H1 (cell line): ENCODE data around the gene PAXIP1. TPM values are rescaled to one million over a fixed set of nuclear protein-coding genes. Genes with fewer than 3 reads are reported as not detected.

ENCODE experiments used
- CTCF ChIA-PET: fragments of 300-600 bp; sonication (Branson Sonifier 250); formaldehyde crosslinking; loops from one replicate; lab custom pipeline; 2021; ENCODE audit not compliant: partially characterized antibody; lab: Charles Lee
- POLR2A ChIA-PET: fragments of 300-600 bp; sonication (Branson Sonifier 250); formaldehyde crosslinking; loops from one replicate; lab custom pipeline; 2021; ENCODE audit warnings: inconsistent platforms; ENCODE audit not compliant: partially characterized antibody; lab: Charles Lee
- DNase-seq, 2 experiments: peaks; one replicate each; pipeline versions ENCODE4 v3.0.0 to v3.0.0-alpha.2; 2010 to 2022; ENCODE audit warnings: low spot score in 2 of 2, low read depth in 1 of 2, mixed read lengths in 1 of 2
- FAIRE-seq: peaks from 2 replicates; lab custom pipeline; 2011; peaks lifted over from hg19 to GRCh38; lab: Jason Lieb, UNC
- H2AFZ ChIP-seq: 2 replicates; pipeline ENCODE4 v1.8.1; 2012; ENCODE audit warnings: low read length, inconsistent platforms
- H2AK5ac ChIP-seq: 2 replicates; pipeline ENCODE4 v1.6.1; 2013; ENCODE audit warnings: low read depth, low read length
- H2BK120ac ChIP-seq: replicated peaks from 2 replicates; pipeline ENCODE3; 2013; ENCODE audit warnings: low read depth, low read length, inconsistent platforms
- H2BK12ac ChIP-seq: 2 replicates; pipeline ENCODE4 v1.6.1; 2013; ENCODE audit warnings: low read depth, low read length
- H2BK15ac ChIP-seq: 2 replicates; pipeline ENCODE4 v1.6.1; 2013; ENCODE audit warnings: low read length
- H2BK20ac ChIP-seq: 2 replicates; pipeline ENCODE4 v1.6.1; 2013; ENCODE audit warnings: low read length
- H2BK5ac ChIP-seq: 2 replicates; pipeline ENCODE4 v1.6.1; 2013; ENCODE audit warnings: low read depth, low read length
- H3K14ac ChIP-seq: 2 replicates; pipeline ENCODE4 v1.6.1; 2013; ENCODE audit warnings: inconsistent platforms; ENCODE audit not compliant: insufficient read length
- H3K18ac ChIP-seq: 2 replicates; pipeline ENCODE4 v1.6.1; 2013; ENCODE audit warnings: low read length; ENCODE audit errors: extremely low read depth
- H3K23ac ChIP-seq: 2 replicates; pipeline ENCODE4 v1.6.1; 2013; ENCODE audit warnings: inconsistent platforms; ENCODE audit not compliant: insufficient read length
- H3K23me2 ChIP-seq: 2 replicates; pipeline ENCODE4 v1.6.1; 2013; ENCODE audit warnings: low read depth, low read length
- H3K27ac ChIP-seq: 2 replicates; pipeline ENCODE4 v1.6.1; 2011; ENCODE audit warnings: low read depth, low read length, inconsistent platforms
- H3K27me3 ChIP-seq, 4 experiments: replicated peaks in 1 of 4; 1 replicate in 1 of 4; 2 replicates in 3 of 4; pipeline versions ENCODE4 v1.6.1 to v1.8.1; 2011 to 2013; ENCODE audit warnings: low read length in 3 of 4, mild to moderate bottlenecking in 3 of 4, inconsistent platforms in 2 of 4, mixed read lengths in 2 of 4, moderate library complexity in 1 of 4; ENCODE audit not compliant: control insufficient read depth in 3 of 4, insufficient read depth in 3 of 4; ENCODE audit errors: extremely low read depth in 1 of 4
- H3K36me3 ChIP-seq, 4 experiments: 2 replicates each; pipeline versions ENCODE4 v1.6.1 to v1.8.1; 2011 to 2013; ENCODE audit warnings: mild to moderate bottlenecking in 4 of 4, low read length in 3 of 4, moderate library complexity in 2 of 4, control low read depth in 1 of 4, inconsistent platforms in 1 of 4; ENCODE audit not compliant: insufficient read depth in 4 of 4, control insufficient read depth in 2 of 4
- H3K4ac ChIP-seq: replicated peaks from 2 replicates; pipeline ENCODE3; 2013; ENCODE audit warnings: low read length, low read depth, mixed read lengths, inconsistent platforms; ENCODE audit not compliant: insufficient read length
- H3K4me1 ChIP-seq, 4 experiments: replicated peaks in 1 of 4; 1 replicate in 1 of 4; 2 replicates in 3 of 4; pipeline versions ENCODE4 v1.6.1 to v1.8.1; 2011 to 2013; ENCODE audit warnings: low read length in 3 of 4, inconsistent platforms in 2 of 4, mixed read lengths in 1 of 4; ENCODE audit not compliant: insufficient read depth in 4 of 4, control insufficient read depth in 3 of 4
- H3K4me2 ChIP-seq, 2 experiments: 2 replicates each; pipeline versions ENCODE4 v1.6.1 to v1.8.1; 2011 to 2013; ENCODE audit warnings: low read depth in 2 of 2, low read length in 2 of 2, control low read depth in 1 of 2, inconsistent platforms in 1 of 2, mild to moderate bottlenecking in 1 of 2; ENCODE audit not compliant: insufficient read depth in 1 of 2
- H3K4me3 ChIP-seq, 4 experiments: fragments of 200-600, 300-600 bp in 1 of 4; sonication (generic), shearing (Covaris generic), sonication (Bioruptor Twin) in 1 of 4; 2 replicates each; pipeline versions ENCODE4 v1.5.1 to v1.8.1; 2011 to 2016; ENCODE audit warnings: low read length in 4 of 4, low read depth in 3 of 4, control low read depth in 2 of 4, inconsistent platforms in 2 of 4, mild to moderate bottlenecking in 2 of 4, mixed read lengths in 1 of 4, moderate library complexity in 1 of 4; ENCODE audit not compliant: insufficient read depth in 2 of 4; ENCODE audit errors: extremely low read depth in 1 of 4
- H3K56ac ChIP-seq: replicated peaks from 2 replicates; pipeline ENCODE3; 2013; ENCODE audit warnings: low read depth, mild to moderate bottlenecking, mixed read lengths, low read length, inconsistent platforms; ENCODE audit not compliant: insufficient read length
- H3K79me1 ChIP-seq: 2 replicates; pipeline ENCODE4 v1.6.1; 2013; ENCODE audit warnings: low read depth, low read length, control low read depth
- H3K79me2 ChIP-seq, 2 experiments: 2 replicates each; pipeline versions ENCODE4 v1.6.1 to v1.8.1; 2012 to 2013; ENCODE audit warnings: low read length in 2 of 2, mild to moderate bottlenecking in 2 of 2, inconsistent platforms in 1 of 2; ENCODE audit not compliant: insufficient read depth in 2 of 2, control insufficient read depth in 1 of 2
- H3K9ac ChIP-seq, 4 experiments: replicated peaks in 1 of 4; 1 replicate in 1 of 4; 2 replicates in 3 of 4; pipeline versions ENCODE4 v1.6.1 to v1.8.1; 2011 to 2013; ENCODE audit warnings: low read depth in 3 of 4, low read length in 3 of 4, control low read depth in 2 of 4, mild to moderate bottlenecking in 2 of 4, moderate library complexity in 2 of 4, inconsistent platforms in 1 of 4; ENCODE audit errors: extremely low read depth in 1 of 4
- H3K9me3 ChIP-seq, 2 experiments: 2 replicates each; pipeline versions ENCODE4 v1.6.1 to v1.8.1; 2012 to 2013; ENCODE audit warnings: mild to moderate bottlenecking in 2 of 2, moderate library complexity in 2 of 2, control low read depth in 1 of 2, inconsistent platforms in 1 of 2, low read depth in 1 of 2, low read length in 1 of 2, mixed read lengths in 1 of 2; ENCODE audit not compliant: insufficient read depth in 2 of 2
- H4K20me1 ChIP-seq, 2 experiments: replicated peaks in 1 of 2; 2 replicates each; pipeline versions ENCODE3 to v1.8.1; 2011 to 2013; ENCODE audit warnings: inconsistent platforms in 2 of 2, low read length in 2 of 2, mild to moderate bottlenecking in 1 of 2; ENCODE audit not compliant: insufficient read depth in 2 of 2, control insufficient read depth in 1 of 2
- H4K5ac ChIP-seq: 2 replicates; pipeline ENCODE4 v1.6.1; 2013; ENCODE audit warnings: low read length, low read depth, mixed read lengths, inconsistent platforms; ENCODE audit not compliant: insufficient read length
- H4K8ac ChIP-seq: 2 replicates; pipeline ENCODE4 v1.8.0; 2013; ENCODE audit warnings: mild to moderate bottlenecking, moderate library complexity, low read length, inconsistent platforms; ENCODE audit not compliant: insufficient read depth; ENCODE audit errors: extremely low read depth
- H4K91ac ChIP-seq: replicated peaks from 2 replicates; pipeline ENCODE3; 2013; ENCODE audit warnings: low read length, mixed read lengths, inconsistent platforms; ENCODE audit not compliant: insufficient read length
- BACH1 ChIP-seq: IDR thresholded peaks from 2 replicates; pipeline ENCODE4 v1.6.1; 2012; ENCODE audit warnings: low read length, improper control_type of control experiment
- CHD2 ChIP-seq: IDR thresholded peaks from 2 replicates; pipeline ENCODE4 v1.6.1; 2012; ENCODE audit warnings: low read length, improper control_type of control experiment
- CREB1 ChIP-seq: IDR thresholded peaks from 2 replicates; pipeline ENCODE4 v1.6.1; 2012; ENCODE audit warnings: inconsistent platforms
- EP300 ChIP-seq, 2 experiments: IDR thresholded peaks; 1 replicate in 1 of 2; 2 replicates in 1 of 2; pipeline ENCODE4 v1.6.1; 2011 to 2012; ENCODE audit warnings: low read depth in 2 of 2, low read length in 2 of 2, mild to moderate bottlenecking in 2 of 2, borderline replicate concordance in 1 of 2, inconsistent platforms in 1 of 2, moderate library complexity in 1 of 2
- EZH2 ChIP-seq: fragments of 200-600 bp; sonication (generic); IDR thresholded peaks from 2 replicates; pipeline ENCODE4 v1.7.1; 2012; ENCODE audit warnings: low read depth, mild to moderate bottlenecking, moderate library complexity, low read length, inconsistent platforms; ENCODE audit not compliant: severe bottlenecking
- GTF2F1 ChIP-seq: IDR thresholded peaks from 2 replicates; pipeline ENCODE4 v1.6.1; 2012; ENCODE audit warnings: low read depth, low read length, improper control_type of control experiment, borderline replicate concordance
- JUND ChIP-seq: IDR thresholded peaks from 2 replicates; pipeline ENCODE4 v1.6.1; 2011; ENCODE audit warnings: mild to moderate bottlenecking, improper control_type of control experiment, low read length
- MAFK ChIP-seq: IDR thresholded peaks from 2 replicates; pipeline ENCODE4 v1.6.1; 2012; ENCODE audit warnings: low read depth, mild to moderate bottlenecking, improper control_type of control experiment, low read length
- POLR2A ChIP-seq, 2 experiments: IDR thresholded peaks; 1 replicate in 1 of 2; 2 replicates in 1 of 2; pipeline ENCODE4 v1.6.1; 2011; ENCODE audit warnings: low read depth in 2 of 2, low read length in 2 of 2, mild to moderate bottlenecking in 2 of 2; ENCODE audit errors: control extremely low read depth in 1 of 2
- SP4 ChIP-seq: IDR thresholded peaks from 2 replicates; pipeline ENCODE4 v1.6.1; 2012; ENCODE audit warnings: low read length, inconsistent platforms
- USF2 ChIP-seq: IDR thresholded peaks from 2 replicates; pipeline ENCODE4 v1.6.1; 2011; ENCODE audit warnings: low read length, improper control_type of control experiment
- WGBS, 2 experiments: shearing (Covaris generic) in 1 of 2; methylation state at CpG; one replicate each; pipeline versions ENCODE4 v1.1.6 to v1.1.7; 2013 to 2015; ENCODE audit warnings: low lambda C conversion rate in 2 of 2, mixed read lengths in 2 of 2, inconsistent platforms in 1 of 2, low coverage in 1 of 2, missing lambda C conversion rate in 1 of 2; ENCODE audit not compliant: insufficient replicate concordance in 2 of 2, insufficient coverage in 1 of 2, insufficient read length in 1 of 2; ENCODE audit errors: extremely low coverage in 1 of 2, missing lambda C conversion rate in 1 of 2; 5-methylcytosine and 5-hydroxymethylcytosine counted together
- polyA plus RNA-seq, 7 experiments: library from polyadenylated mRNA; depleted of rRNA in 3 of 7; stranded (reverse) in 5 of 7; unstranded in 2 of 7; fragments of >200 nt in 5 of 7; fragments of 200-250 nt in 2 of 7; gene quantifications; 1 replicate in 5 of 7; 2 replicates in 1 of 7; 4 replicates in 1 of 7; pipeline versions ENCODE4 v1.2.1 to v1.2.3, GENCODE V29; 2011 to 2013; ENCODE audit warnings: missing spikeins in 2 of 7, mixed read lengths in 2 of 7
- total RNA-seq: library from RNA; stranded (reverse); fragmentation: NEBNext Ultra II Directional; extraction: Animal tissue kit (Norgen Biotek cat#: 25700); gene quantifications from 2 replicates; pipeline ENCODE4 v1.2.1, GENCODE V29; 2021

Gene PAXIP1
- total and polyA plus RNA-seq, 2 of the 8 experiments (the other 6 are each of a cell fraction or from before 2014, with no cell fraction given) = 32.4 to 32.8 TPM

GRCh38 chr7:155011086-155011485 is 8.2 kb upstream of the PAXIP1 start:
- Histone ChIP-seq H4K8ac (no peak overlapping the region), H2AFZ (no peak overlapping the region), H2BK20ac (no peak overlapping the region), H3K27me3 (no peaks in the 10 kb centered on the region), H4K91ac (no peak overlapping the region), H3K4me1 (no peaks in the 10 kb centered on the region), H3K23me2 (no peaks in the 10 kb centered on the region), H2AK5ac (no peak overlapping the region), H3K4me3 (no peak overlapping the region), H3K14ac (no peak overlapping the region), H3K4ac (no peak overlapping the region), H2BK5ac (no peak overlapping the region), H3K79me1 (no peaks in the 10 kb centered on the region), H3K9ac (no peak overlapping the region), H3K4me2 (no peak overlapping the region), H3K27ac (no peak overlapping the region), H3K36me3 (peaks cover 0 to 3% (median 0%) of the 10 kb centered on the region in 4 experiments; a peak in 1 of 8 replicates), H4K20me1 (no peaks in the 10 kb centered on the region), H3K23ac (no peak overlapping the region), H3K9me3 (no peaks in the 10 kb centered on the region), H3K18ac (no peak overlapping the region), H2BK12ac (no peak overlapping the region), H4K5ac (no peak overlapping the region), H3K79me2 (no peaks in the 10 kb centered on the region), H3K56ac (no peak overlapping the region), H2BK15ac (no peak overlapping the region), H2BK120ac (no peak overlapping the region)
- DNase-seq = no peak
- WGBS, 2 experiments = 95% methylated on average over 4 of the region's 4 CpGs; no CpG with 5 or more reads in 1 of the 2 experiments
- FAIRE-seq = no peak
- POLR2A ChIA-PET = interaction anchor here (0.9 to 1.8 kb wide), 3 partner anchors 9 to 11 kb away, joined by 3 to 5 read pairs (median 5); no protein-coding TSS in a partner anchor
- no peak for TF ChIP-seq GTF2F1
- TF ChIP-seq POLR2A (IDR thresholded peaks at IDR 0.05; ENCODE audit: control extremely low read depth in 1 of 2, low read depth in 2 of 2, low read length in 2 of 2) = no peak
- TF ChIP-seq CHD2 = no peak
- TF ChIP-seq JUND = no peak
- no peak for TF ChIP-seq BACH1
- TF ChIP-seq SP4 = no peak
- TF ChIP-seq CREB1 = no peak
- no peak for TF ChIP-seq EZH2
- no peak for TF ChIP-seq MAFK
- no peak for TF ChIP-seq USF2
- TF ChIP-seq EP300 (IDR thresholded peaks at IDR 0.05; ENCODE audit: borderline replicate concordance in 1 of 2, low read depth in 2 of 2, low read length in 2 of 2) = no peak
- CTCF ChIA-PET = interaction anchor here (0.6 to 8.7 kb wide), 12 partner anchors 11 to 118 kb away, joined by 3 to 136 read pairs (median 4); no protein-coding TSS in a partner anchor
